ENCODE results near the gene BBS2. TPM values are rescaled to one million over a fixed set of nuclear protein-coding genes. Genes with fewer than 3 reads are reported as not detected.

Gene BBS2
- total and polyA plus RNA-seq, 2 of the 4 experiments (the other 2 are of a cell fraction), result 18.6 to 32.3 TPM

DNA sequence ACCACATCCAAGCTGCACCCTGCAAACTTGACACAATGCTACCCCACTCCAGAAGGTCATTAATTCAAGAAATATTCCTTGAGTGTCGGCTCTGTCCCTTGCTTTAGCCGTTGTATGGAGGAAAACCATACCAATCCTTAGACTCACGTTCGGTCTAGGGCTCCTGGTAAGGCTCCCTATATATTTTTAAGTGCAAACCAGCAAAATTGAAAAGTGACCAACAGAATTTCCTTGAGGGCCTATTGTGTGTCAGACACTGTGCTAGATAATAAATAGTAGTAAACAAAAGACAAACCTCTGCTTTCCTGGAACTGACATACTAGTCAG lies 390 bp upstream of the BBS2 start:
- peak overlapping the region; percentile 79 for H2AK9ac ChIP-seq (replicated peaks; ENCODE audit: low read depth, low read length, poor library complexity)
- no peak overlapping the region for H2BK15ac ChIP-seq (ENCODE audit: low read depth, low read length)
- in situ Hi-C loops (cut with MboI; ENCODE audit: low sequenced_read_pairs), result no loop called here
- H2BK5ac ChIP-seq (ENCODE audit: low read depth, low read length, poor library complexity, severe bottlenecking), result peak overlapping the region; percentile 72
- intact Hi-C loops (cut with micrococcal nuclease), result no loop called here
- peak overlapping the region; percentile 99 to 100 for H4K8ac ChIP-seq (ENCODE audit: low read depth in 2 of 2, low read length in 2 of 2)
- H4K91ac ChIP-seq (ENCODE audit: insufficient read depth, low read depth, low read length), result peak overlapping the region; percentile 95
- H3K4ac ChIP-seq (ENCODE audit: low read depth, low read length), result peak overlapping the region; percentile 91
- ChIA-PET POLR2A (ENCODE audit: unreplicated experiment) (no interaction called here), CTCF (no interaction called here)
- BruUV-seq (replicated peaks), result no TSS peak
- dilution Hi-C loops (cut with HindIII; ENCODE audit: low sequenced_read_pairs, unreplicated experiment), result no loop called here
- H3K36me3 ChIP-seq (ENCODE audit: control insufficient read depth, insufficient read depth, low read length), result no peaks in the 10 kb centered on the region
- peak overlapping the region; percentile 99 for H3K4me2 ChIP-seq (ENCODE audit: low read depth, low read length)
- H4K20me1 ChIP-seq (ENCODE audit: insufficient read depth, low read length), result 0 out of 2 replicates have a peak, but pooled peaks cover 6% of the 10 kb centered on the region
- peak overlapping the region; percentile 92 for H3K4me3 ChIP-seq (ENCODE audit: insufficient read depth, low read depth, low read length)
- H3K23ac ChIP-seq (ENCODE audit: low read depth, low read length), result peak overlapping the region; percentile 74; the same call in 1 of the 2 replicates
- H3K9me1 ChIP-seq (ENCODE audit: insufficient read depth, low read length), result peaks cover 7% of the 10 kb centered on the region; the same call in 1 of the 2 replicates
- H3K14ac ChIP-seq (replicated peaks; ENCODE audit: low read depth, low read length), result peak overlapping the region; percentile 97
- H3K79me1 ChIP-seq (ENCODE audit: low read depth in 1 of 2, low read length in 2 of 2), result peaks cover 18 to 21% of the 10 kb centered on the region in 2 experiments
- H2BK120ac ChIP-seq (ENCODE audit: low read depth, low read length), result no peak overlapping the region
- ATAC-seq (ENCODE audit: low read depth) (no peak), DNase-seq (no peak)
- H2AK5ac ChIP-seq (ENCODE audit: low read depth, low read length), result peak overlapping the region; percentile 59; the same call in 1 of the 2 replicates
- H3K56ac ChIP-seq (ENCODE audit: extremely low read depth, insufficient read depth, low read length), result peak overlapping the region; percentile 69; the same call in 1 of the 2 replicates
- H3K18ac ChIP-seq (ENCODE audit: low read depth, low read length), result peak overlapping the region; percentile 81; the same call in 1 of the 2 replicates
- TF ChIP-seq MAFK (IDR thresholded peaks at IDR 0.05; ENCODE audit: low read depth, low read length) (no peak), POLR2A (IDR thresholded peaks at IDR 0.05; ENCODE audit: low read depth, low read length) (no peak), RFX5 (IDR thresholded peaks at IDR 0.05; ENCODE audit: low read depth, low read length) (no peak), RCOR1 (IDR thresholded peaks at IDR 0.05; ENCODE audit: insufficient replicate concordance, low read length) (no peak), CEBPB (IDR thresholded peaks at IDR 0.05; ENCODE audit: low read depth, low read length) (no peak), SMC3 (IDR thresholded peaks at IDR 0.05; ENCODE audit: low read depth, low read length) (no peak), FOS (IDR thresholded peaks at IDR 0.05; ENCODE audit: low read depth, low read length) (no peak), BHLHE40 (IDR thresholded peaks at IDR 0.05; ENCODE audit: low read depth, low read length) (no peak), MAZ (IDR thresholded peaks at IDR 0.05; ENCODE audit: borderline replicate concordance, low read depth, low read length) (no peak), RAD21 (IDR thresholded peaks at IDR 0.05; ENCODE audit: low read length) (no peak), MXI1 (IDR thresholded peaks at IDR 0.05; ENCODE audit: borderline replicate concordance, low read depth, low read length) (no peak), NFE2L2 (IDR thresholded peaks at IDR 0.05; ENCODE audit: low read depth, low read length) (no peak), CHD1 (IDR thresholded peaks at IDR 0.05; ENCODE audit: low read depth, low read length) (no peak)
- TF ChIP-seq, protein P1, sequence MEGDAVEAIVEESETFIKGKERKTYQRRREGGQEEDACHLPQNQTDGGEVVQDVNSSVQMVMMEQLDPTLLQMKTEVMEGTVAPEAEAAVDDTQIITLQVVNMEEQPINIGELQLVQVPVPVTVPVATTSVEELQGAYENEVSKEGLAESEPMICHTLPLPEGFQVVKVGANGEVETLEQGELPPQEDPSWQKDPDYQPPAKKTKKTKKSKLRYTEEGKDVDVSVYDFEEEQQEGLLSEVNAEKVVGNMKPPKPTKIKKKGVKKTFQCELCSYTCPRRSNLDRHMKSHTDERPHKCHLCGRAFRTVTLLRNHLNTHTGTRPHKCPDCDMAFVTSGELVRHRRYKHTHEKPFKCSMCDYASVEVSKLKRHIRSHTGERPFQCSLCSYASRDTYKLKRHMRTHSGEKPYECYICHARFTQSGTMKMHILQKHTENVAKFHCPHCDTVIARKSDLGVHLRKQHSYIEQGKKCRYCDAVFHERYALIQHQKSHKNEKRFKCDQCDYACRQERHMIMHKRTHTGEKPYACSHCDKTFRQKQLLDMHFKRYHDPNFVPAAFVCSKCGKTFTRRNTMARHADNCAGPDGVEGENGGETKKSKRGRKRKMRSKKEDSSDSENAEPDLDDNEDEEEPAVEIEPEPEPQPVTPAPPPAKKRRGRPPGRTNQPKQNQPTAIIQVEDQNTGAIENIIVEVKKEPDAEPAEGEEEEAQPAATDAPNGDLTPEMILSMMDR (conservative IDR thresholded peaks at IDR 0.05; ENCODE audit: low read depth, low read length), result no peak
- TF ChIP-seq, protein P2, sequence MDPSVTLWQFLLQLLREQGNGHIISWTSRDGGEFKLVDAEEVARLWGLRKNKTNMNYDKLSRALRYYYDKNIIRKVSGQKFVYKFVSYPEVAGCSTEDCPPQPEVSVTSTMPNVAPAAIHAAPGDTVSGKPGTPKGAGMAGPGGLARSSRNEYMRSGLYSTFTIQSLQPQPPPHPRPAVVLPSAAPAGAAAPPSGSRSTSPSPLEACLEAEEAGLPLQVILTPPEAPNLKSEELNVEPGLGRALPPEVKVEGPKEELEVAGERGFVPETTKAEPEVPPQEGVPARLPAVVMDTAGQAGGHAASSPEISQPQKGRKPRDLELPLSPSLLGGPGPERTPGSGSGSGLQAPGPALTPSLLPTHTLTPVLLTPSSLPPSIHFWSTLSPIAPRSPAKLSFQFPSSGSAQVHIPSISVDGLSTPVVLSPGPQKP (IDR thresholded peaks at IDR 0.05; ENCODE audit: borderline replicate concordance, low read depth, low read length), result no peak
- TF ChIP-seq, protein P3, sequence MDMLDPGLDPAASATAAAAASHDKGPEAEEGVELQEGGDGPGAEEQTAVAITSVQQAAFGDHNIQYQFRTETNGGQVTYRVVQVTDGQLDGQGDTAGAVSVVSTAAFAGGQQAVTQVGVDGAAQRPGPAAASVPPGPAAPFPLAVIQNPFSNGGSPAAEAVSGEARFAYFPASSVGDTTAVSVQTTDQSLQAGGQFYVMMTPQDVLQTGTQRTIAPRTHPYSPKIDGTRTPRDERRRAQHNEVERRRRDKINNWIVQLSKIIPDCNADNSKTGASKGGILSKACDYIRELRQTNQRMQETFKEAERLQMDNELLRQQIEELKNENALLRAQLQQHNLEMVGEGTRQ (IDR thresholded peaks at IDR 0.05; ENCODE audit: low read depth, low read length), result no peak
- H3K9ac ChIP-seq (ENCODE audit: low read depth, low read length), result peak overlapping the region; percentile 95
- H3K27ac ChIP-seq (ENCODE audit: insufficient read depth, low read length), result peak overlapping the region; percentile 68
- no peak overlapping the region for H2BK20ac ChIP-seq (ENCODE audit: low read depth, low read length)
- H3K27me3 ChIP-seq (ENCODE audit: control insufficient read depth, insufficient read depth, low read length), result no peaks in the 10 kb centered on the region
- H3K4me1 ChIP-seq (ENCODE audit: control insufficient read depth, insufficient read depth, low read length), result peaks cover 3% of the 10 kb centered on the region; the same call in 1 of the 2 replicates
- no CpG with 5 or more reads among the region's 4 CpGs for WGBS, 2 experiments (ENCODE audit: extremely low coverage in 2 of 2, insufficient read length in 1 of 2)
- no peaks in the 10 kb centered on the region for H3K9me3 ChIP-seq (ENCODE audit: control insufficient read depth, insufficient read depth, low read length)
- peak overlapping the region; percentile 98 for H2AFZ ChIP-seq (replicated peaks; ENCODE audit: low read length, poor library complexity)
- H4K5ac ChIP-seq (ENCODE audit: low read depth, low read length), result peak overlapping the region; percentile 100
